ENCODE measurements around the gene NEXMIF. TPM values are rescaled to one million over a fixed set of nuclear protein-coding genes. Genes with fewer than 3 reads are reported as not detected.

NEXMIF gene
- polyA plus RNA-seq, 1 of the 3 experiments (the other 2 are of a cell fraction): under 0.01 TPM

GRCh38 chrX:74814681-74815080 is 110.6 kb downstream of the NEXMIF start:
- Histone ChIP-seq H3K4me3 (ENCODE audit: low read depth in 2 of 2, low read length in 1 of 2) (no peak overlapping the region), H3F3A (replicated peaks; ENCODE audit: insufficient read depth) (no peaks in the 10 kb centered on the region), H2AFZ (ENCODE audit: low read depth) (no peak overlapping the region), H3K79me2 (ENCODE audit: insufficient read depth) (no peaks in the 10 kb centered on the region), H3K27ac (ENCODE audit: low read depth in 2 of 2, low read length in 1 of 2) (no peak overlapping the region), H3K4me2 (no peak overlapping the region), H3K9me2 (no peaks in the 10 kb centered on the region), H4K20me1 (ENCODE audit: insufficient read depth) (no peaks in the 10 kb centered on the region), H3K9ac (no peak overlapping the region), H3K4me1 (ENCODE audit: control insufficient read depth in 1 of 2, insufficient read depth in 2 of 2, low read depth in 1 of 2, low read length in 1 of 2) (no peaks in the 10 kb centered on the region), H3K27me3 (ENCODE audit: insufficient read depth) (no peaks in the 10 kb centered on the region), H3K36me3 (replicated peaks in 1 of 2; ENCODE audit: control insufficient read depth in 1 of 2, insufficient read depth in 2 of 2, low read length in 1 of 2) (no peaks in the 10 kb centered on the region), H3K9me3 (no peaks in the 10 kb centered on the region)
- ChIA-PET CTCF (no interaction called here), POLR2A (no interaction called here)
- TF ChIP-seq RXRA (IDR thresholded peaks at IDR 0.05; ENCODE audit: borderline replicate concordance, low read depth): no peak
- no peak for TF ChIP-seq RCOR1 (IDR thresholded peaks at IDR 0.05; ENCODE audit: low read length)
- TF ChIP-seq NRF1 (IDR thresholded peaks at IDR 0.05; ENCODE audit: low read depth, low read length): no peak
- TF ChIP-seq, protein P1, sequence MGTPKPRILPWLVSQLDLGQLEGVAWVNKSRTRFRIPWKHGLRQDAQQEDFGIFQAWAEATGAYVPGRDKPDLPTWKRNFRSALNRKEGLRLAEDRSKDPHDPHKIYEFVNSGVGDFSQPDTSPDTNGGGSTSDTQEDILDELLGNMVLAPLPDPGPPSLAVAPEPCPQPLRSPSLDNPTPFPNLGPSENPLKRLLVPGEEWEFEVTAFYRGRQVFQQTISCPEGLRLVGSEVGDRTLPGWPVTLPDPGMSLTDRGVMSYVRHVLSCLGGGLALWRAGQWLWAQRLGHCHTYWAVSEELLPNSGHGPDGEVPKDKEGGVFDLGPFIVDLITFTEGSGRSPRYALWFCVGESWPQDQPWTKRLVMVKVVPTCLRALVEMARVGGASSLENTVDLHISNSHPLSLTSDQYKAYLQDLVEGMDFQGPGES (IDR thresholded peaks at IDR 0.05; ENCODE audit: low read depth, low read length): no peak
- TF ChIP-seq NFIC (IDR thresholded peaks at IDR 0.05; ENCODE audit: borderline replicate concordance): no peak
- no peak for DNase-seq

GRCh38 chrX:74804574-74804973 is 120.7 kb downstream of the NEXMIF start:
- Histone ChIP-seq H2AFZ (ENCODE audit: low read depth) (no peak overlapping the region), H3K4me3 (ENCODE audit: low read depth in 2 of 2, low read length in 1 of 2) (no peak overlapping the region), H3K9ac (no peak overlapping the region), H3K36me3 (replicated peaks in 1 of 2; ENCODE audit: control insufficient read depth in 1 of 2, insufficient read depth in 2 of 2, low read length in 1 of 2) (no peaks in the 10 kb centered on the region), H3K9me3 (no peaks in the 10 kb centered on the region), H3K4me2 (no peak overlapping the region), H4K20me1 (ENCODE audit: insufficient read depth) (no peaks in the 10 kb centered on the region), H3K9me2 (no peaks in the 10 kb centered on the region), H3F3A (replicated peaks; ENCODE audit: insufficient read depth) (no peaks in the 10 kb centered on the region), H3K4me1 (ENCODE audit: control insufficient read depth in 1 of 2, insufficient read depth in 2 of 2, low read depth in 1 of 2, low read length in 1 of 2) (no peaks in the 10 kb centered on the region), H3K27me3 (ENCODE audit: insufficient read depth) (no peaks in the 10 kb centered on the region), H3K27ac (ENCODE audit: low read depth in 2 of 2, low read length in 1 of 2) (no peak overlapping the region), H3K79me2 (ENCODE audit: insufficient read depth) (no peaks in the 10 kb centered on the region)
- CTCF ChIA-PET: interaction anchor here (0.6 kb wide), 1 partner anchor 314 kb away, joined by 3 read pairs; no protein-coding TSS in a partner anchor
- WGBS (ENCODE audit: low lambda C conversion rate): 12% methylated on average over 5 of the region's 5 CpGs
- DNase-seq: no peak
- POLR2A ChIA-PET: no interaction called here
- TF ChIP-seq JUND (IDR thresholded peaks at IDR 0.05) (no peak), SMC3 (IDR thresholded peaks at IDR 0.05; ENCODE audit: low read depth, low read length) (no peak), RAD21 (IDR thresholded peaks at IDR 0.05; ENCODE audit: low read length) (no peak), MEF2A (IDR thresholded peaks at IDR 0.05; ENCODE audit: borderline replicate concordance, low read depth) (no peak), TCF12 (IDR thresholded peaks at IDR 0.05) (no peak), EZH2phosphoT487 (IDR thresholded peaks at IDR 0.05; ENCODE audit: borderline replicate concordance, low read depth) (no peak), MAX (IDR thresholded peaks at IDR 0.05; ENCODE audit: low read depth) (no peak), SIN3A (IDR thresholded peaks at IDR 0.05; ENCODE audit: borderline replicate concordance, low read depth, low read length) (no peak), RCOR1 (IDR thresholded peaks at IDR 0.05; ENCODE audit: low read length) (no peak), CTCF (IDR thresholded peaks at IDR 0.05) (no peak), FOXM1 (IDR thresholded peaks at IDR 0.05; ENCODE audit: low read depth) (no peak), RFX5 (IDR thresholded peaks at IDR 0.05; ENCODE audit: low read length) (no peak), ELF1 (IDR thresholded peaks at IDR 0.05) (no peak), MXI1 (IDR thresholded peaks at IDR 0.05; ENCODE audit: low read depth, low read length) (no peak), FOXJ3 (CRISPR knock-in tag; IDR thresholded peaks at IDR 0.05) (no peak), NFIC (IDR thresholded peaks at IDR 0.05; ENCODE audit: borderline replicate concordance) (no peak), EP300 (IDR thresholded peaks at IDR 0.05; ENCODE audit: borderline replicate concordance in 1 of 2, low read depth in 1 of 2, low read length in 1 of 2) (no peak)
- TF ChIP-seq, protein P2, sequence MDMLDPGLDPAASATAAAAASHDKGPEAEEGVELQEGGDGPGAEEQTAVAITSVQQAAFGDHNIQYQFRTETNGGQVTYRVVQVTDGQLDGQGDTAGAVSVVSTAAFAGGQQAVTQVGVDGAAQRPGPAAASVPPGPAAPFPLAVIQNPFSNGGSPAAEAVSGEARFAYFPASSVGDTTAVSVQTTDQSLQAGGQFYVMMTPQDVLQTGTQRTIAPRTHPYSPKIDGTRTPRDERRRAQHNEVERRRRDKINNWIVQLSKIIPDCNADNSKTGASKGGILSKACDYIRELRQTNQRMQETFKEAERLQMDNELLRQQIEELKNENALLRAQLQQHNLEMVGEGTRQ (IDR thresholded peaks at IDR 0.05; ENCODE audit: borderline replicate concordance, low read depth, low read length): no peak
- TF ChIP-seq, protein P1 (IDR thresholded peaks at IDR 0.05; ENCODE audit: low read depth, low read length): no peak
